ENCODE measurements around the gene SEMA5A. TPM values are rescaled to one million over a fixed set of nuclear protein-coding genes. Genes with fewer than 3 reads are reported as not detected.

SEMA5A gene
- polyA plus RNA-seq, 3 donors = not detected

GRCh38 chr5:9388941-9389674 is 156.8 kb downstream of the SEMA5A start:
- H3K27me3 ChIP-seq (ENCODE audit: control insufficient read depth in 2 of 2, insufficient read depth in 2 of 2, low read length in 2 of 2) = no peaks in the 10 kb centered on the region
- TF ChIP-seq CTCF (IDR thresholded peaks at IDR 0.05) = no peak
- Mint-ChIP-seq H3K36me3 (no peaks in the 10 kb centered on the region), H3K9me3 (peaks cover 0 to 6% (median 0%) of the 10 kb centered on the region in 7 donors), H3K4me3 (no peak overlapping the region), H3K4me1 (no peaks in the 10 kb centered on the region), H3K27ac (no peak overlapping the region), H3K27me3 (ENCODE audit: low read depth in 3 of 3) (peaks cover 0 to 2% (median 1%) of the 10 kb centered on the region in 3 donors)
- no peaks in the 10 kb centered on the region for H3K36me3 ChIP-seq (replicated peaks in 1 of 2; ENCODE audit: control insufficient read depth in 1 of 2, insufficient read depth in 2 of 2, low read length in 2 of 2)
- no peaks in the 10 kb centered on the region for H3K79me2 ChIP-seq (ENCODE audit: insufficient read depth, low read length)
- H4K20me1 ChIP-seq (ENCODE audit: insufficient read depth, low read length) = no peaks in the 10 kb centered on the region
- no peaks in the 10 kb centered on the region for H3K9me3 ChIP-seq (replicated peaks in 1 of 2; ENCODE audit: control insufficient read depth in 1 of 2, insufficient read depth in 1 of 2, low read length in 2 of 2)
- DNase-seq = no peak
- no peaks in the 10 kb centered on the region for H3K4me1 ChIP-seq (ENCODE audit: control insufficient read depth in 1 of 2, insufficient read depth in 2 of 2, low read length in 2 of 2)
- no peak overlapping the region for H3K4me3 ChIP-seq (replicated peaks in 1 of 3; ENCODE audit: low read depth in 2 of 3, low read length in 3 of 3)
- 57% methylated on average over 3 of the region's 5 CpGs for WGBS (ENCODE audit: insufficient coverage)
- H3K9ac ChIP-seq (ENCODE audit: insufficient read depth, low read length, poor library complexity, severe bottlenecking) = no peak overlapping the region
- H2AFZ ChIP-seq (ENCODE audit: insufficient read depth, low read depth, low read length, poor library complexity, severe bottlenecking) = no peak overlapping the region
- intact Hi-C loops (cut with micrococcal nuclease) = no loop called here
- no peak overlapping the region for H3K4me2 ChIP-seq (replicated peaks; ENCODE audit: extremely low read depth, low read length, poor library complexity, severe bottlenecking)
- H3K27ac ChIP-seq (ENCODE audit: low read depth in 1 of 2, low read length in 2 of 2) = no peak overlapping the region

GRCh38 chr5:9387879-9388278 is 158.0 kb downstream of the SEMA5A start:
- intact Hi-C loops (cut with micrococcal nuclease) = no loop called here
- no CpG with 5 or more reads among the region's 3 CpGs for WGBS (ENCODE audit: insufficient coverage)

More at GRCh38 chr5:9387879-9388278, 158.0 kb downstream of the SEMA5A start:
- H3K27ac ChIP-seq (ENCODE audit: low read depth in 1 of 2, low read length in 2 of 2) = no peak overlapping the region
- H3K4me1 Mint-ChIP-seq = no peaks in the 10 kb centered on the region
- H3K79me2 ChIP-seq (ENCODE audit: insufficient read depth, low read length) = no peaks in the 10 kb centered on the region
- H3K27me3 Mint-ChIP-seq (ENCODE audit: low read depth in 3 of 3) = peaks cover 0 to 3% (median 1%) of the 10 kb centered on the region in 3 donors
- no peak for TF ChIP-seq CTCF (IDR thresholded peaks at IDR 0.05)
- no peaks in the 10 kb centered on the region for H4K20me1 ChIP-seq (ENCODE audit: insufficient read depth, low read length)
- DNase-seq = no peak
- H3K27me3 ChIP-seq (ENCODE audit: control insufficient read depth in 2 of 2, insufficient read depth in 2 of 2, low read length in 2 of 2) = no peaks in the 10 kb centered on the region
- H3K9ac ChIP-seq (ENCODE audit: insufficient read depth, low read length, poor library complexity, severe bottlenecking) = no peak overlapping the region
- H3K4me1 ChIP-seq (ENCODE audit: control insufficient read depth in 1 of 2, insufficient read depth in 2 of 2, low read length in 2 of 2) = no peaks in the 10 kb centered on the region
- H3K4me2 ChIP-seq (replicated peaks; ENCODE audit: extremely low read depth, low read length, poor library complexity, severe bottlenecking) = no peak overlapping the region
- H3K4me3 ChIP-seq (replicated peaks in 1 of 3; ENCODE audit: low read depth in 2 of 3, low read length in 3 of 3) = no peak overlapping the region
- H3K36me3 ChIP-seq (replicated peaks in 1 of 2; ENCODE audit: control insufficient read depth in 1 of 2, insufficient read depth in 2 of 2, low read length in 2 of 2) = no peaks in the 10 kb centered on the region
- H2AFZ ChIP-seq (ENCODE audit: insufficient read depth, low read depth, low read length, poor library complexity, severe bottlenecking) = no peak overlapping the region
- H3K36me3 Mint-ChIP-seq = no peaks in the 10 kb centered on the region
- H3K4me3 Mint-ChIP-seq = no peak overlapping the region
- peaks cover 0 to 6% (median 1%) of the 10 kb centered on the region in 7 donors for H3K9me3 Mint-ChIP-seq
- H3K27ac Mint-ChIP-seq = no peak overlapping the region
- no peaks in the 10 kb centered on the region for H3K9me3 ChIP-seq (replicated peaks in 1 of 2; ENCODE audit: control insufficient read depth in 1 of 2, insufficient read depth in 1 of 2, low read length in 2 of 2)
